GM12892 (cell line): ENCODE data around the gene BRCA2.

Experiments
- POLR2AphosphoS5 ChIP-seq: IDR thresholded peaks from 2 replicates; pipeline ENCODE4 v1.6.1; 2011; ENCODE audit warnings: low read depth, low read length, control low read depth
- TAF1 ChIP-seq: IDR thresholded peaks from 2 replicates; pipeline ENCODE4 v1.6.1; 2011; ENCODE audit warnings: low read depth, mild to moderate bottlenecking, control low read depth, low read length, borderline replicate concordance

DNA sequence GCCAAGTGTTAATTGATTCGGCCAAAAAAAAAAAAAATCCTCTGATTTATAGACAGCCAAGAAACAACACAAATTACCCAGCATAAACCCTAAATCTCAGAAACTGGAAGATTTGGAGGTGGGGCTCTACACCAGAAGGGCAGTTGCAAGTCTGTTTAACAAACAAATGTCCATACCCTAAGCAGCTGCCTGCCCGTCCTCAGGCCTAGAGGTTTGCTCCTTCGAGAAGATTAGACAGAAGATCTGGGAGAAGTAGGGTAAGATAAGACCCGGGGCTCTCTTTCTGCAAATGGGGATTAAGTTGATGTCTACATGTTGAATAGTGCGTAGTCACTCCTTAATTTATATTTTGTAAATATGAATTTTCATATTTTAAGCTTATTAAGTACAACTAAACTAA is 116.1 kb downstream of the BRCA2 start:
- TF ChIP-seq POLR2AphosphoS5 (no peak), TAF1 (no peak)
